HG03175 (cell line): ENCODE measurements around the gene FKTN.

Source experiments
- ATAC-seq: cut with Tn5 transposase; IDR thresholded peaks from one replicate; pipeline ENCODE4 v1.9.1; 2021; ENCODE audit warnings: mild to moderate bottlenecking, moderate library complexity; ENCODE audit not compliant: unreplicated experiment

Gene FKTN

GRCh38 chr9:105625088-105625487, 67.2 kb downstream of the FKTN start:
- no peak for ATAC-seq

- ATAC-seq, result no peak
Observed at GRCh38 chr9:105632807-105633206, 74.9 kb downstream of the FKTN start.

- ATAC-seq, result no peak
Observed at GRCh38 chr9:105633411-105633810, 75.5 kb downstream of the FKTN start.

DNA sequence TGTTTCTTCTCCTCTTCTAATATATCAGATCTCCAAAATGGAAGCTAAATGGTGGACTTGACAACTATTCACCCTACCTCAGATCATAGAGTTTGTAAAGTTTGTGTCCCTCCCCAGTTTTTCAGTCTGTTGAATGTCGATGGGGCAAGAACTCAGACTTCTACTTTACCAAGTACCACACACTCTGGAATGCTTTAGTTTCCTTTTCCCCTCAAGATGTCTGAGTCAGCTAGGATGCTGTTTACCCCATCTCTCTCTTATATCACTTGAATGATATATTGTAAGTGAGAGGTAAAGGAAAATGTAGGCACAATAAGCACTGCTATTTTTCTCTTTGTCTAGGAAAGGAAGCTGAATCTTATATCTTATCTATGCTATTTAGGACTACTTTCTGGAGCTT, 78.4 kb downstream of the FKTN start:
- ATAC-seq, result no peak

DNA sequence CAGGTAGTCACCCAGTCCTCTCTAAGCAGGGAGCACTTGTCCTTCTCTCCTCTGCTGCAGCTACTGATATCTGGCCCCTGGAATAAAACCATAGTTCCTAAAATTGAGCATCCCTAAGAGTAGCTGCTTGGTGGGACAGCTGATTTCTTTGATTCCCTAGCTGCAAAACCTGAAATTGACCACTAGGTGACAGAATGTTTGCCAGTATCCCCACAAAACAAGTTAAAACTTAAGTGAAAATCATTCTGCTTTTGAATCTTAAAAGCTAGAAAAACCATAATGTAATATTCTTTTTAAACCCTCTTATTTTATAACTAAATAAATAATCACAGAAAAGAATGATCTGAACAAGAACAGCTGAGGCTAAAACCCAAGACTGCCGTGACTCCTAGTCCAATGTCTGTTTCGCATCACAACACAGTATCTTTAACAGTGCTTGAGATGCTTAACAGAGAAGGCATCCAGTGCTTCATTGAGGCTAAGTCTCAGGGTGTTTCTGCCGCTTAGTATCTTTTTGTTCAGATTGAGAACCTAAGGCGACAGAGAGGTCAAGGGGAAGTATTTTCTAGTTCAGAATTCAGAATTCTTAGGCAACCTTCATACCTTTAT, 80.0 kb downstream of the FKTN start:
- ATAC-seq, result no peak

DNA sequence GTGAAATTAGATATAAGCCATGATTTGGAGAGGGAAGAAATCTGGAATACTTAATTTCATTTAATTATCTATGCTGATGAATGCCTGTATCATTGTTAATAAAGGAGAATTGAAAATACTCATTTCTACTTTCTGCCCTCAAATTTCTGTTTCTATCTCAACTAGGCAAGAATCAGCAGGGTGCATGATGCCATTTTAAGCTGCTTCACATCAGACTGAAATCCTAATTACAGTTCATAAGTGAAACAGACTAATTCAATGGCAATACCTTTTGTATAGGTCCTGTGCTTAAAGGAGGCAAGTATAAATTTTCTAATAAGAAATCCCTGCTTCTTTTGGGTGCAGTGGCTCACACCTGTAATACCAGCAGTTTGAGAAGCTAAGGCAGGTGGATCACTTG, 82.0 kb downstream of the FKTN start:
- no peak for ATAC-seq

GRCh38 chr9:105643795-105644194, 85.9 kb downstream of the FKTN start:
- no peak for ATAC-seq

- ATAC-seq, result no peak
Observed at GRCh38 chr9:105646879-105647594, 89.1 kb downstream of the FKTN start.

GRCh38 chr9:105647595-105648349, 89.8 kb downstream of the FKTN start:
- no peak for ATAC-seq

DNA sequence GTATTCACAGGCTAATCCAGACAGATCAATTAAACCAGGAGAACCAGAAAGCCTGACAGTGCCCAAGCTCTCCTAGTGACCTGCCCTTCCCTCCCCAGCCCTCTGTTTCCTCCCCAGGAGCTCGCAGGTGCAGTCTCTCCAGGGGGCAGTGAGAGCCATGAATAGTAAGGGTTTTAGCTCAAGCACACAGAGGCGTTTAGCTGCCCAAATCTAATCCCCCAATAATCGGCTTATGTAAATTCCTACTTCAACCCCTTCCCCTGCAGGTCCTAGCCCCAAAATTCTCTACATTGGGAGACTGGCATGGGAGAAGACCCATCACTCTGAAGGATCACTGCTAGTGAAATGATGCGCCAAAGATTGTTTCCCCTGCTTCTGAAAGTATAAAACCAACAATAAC, 93.9 kb downstream of the FKTN start:
- no peak for ATAC-seq

DNA sequence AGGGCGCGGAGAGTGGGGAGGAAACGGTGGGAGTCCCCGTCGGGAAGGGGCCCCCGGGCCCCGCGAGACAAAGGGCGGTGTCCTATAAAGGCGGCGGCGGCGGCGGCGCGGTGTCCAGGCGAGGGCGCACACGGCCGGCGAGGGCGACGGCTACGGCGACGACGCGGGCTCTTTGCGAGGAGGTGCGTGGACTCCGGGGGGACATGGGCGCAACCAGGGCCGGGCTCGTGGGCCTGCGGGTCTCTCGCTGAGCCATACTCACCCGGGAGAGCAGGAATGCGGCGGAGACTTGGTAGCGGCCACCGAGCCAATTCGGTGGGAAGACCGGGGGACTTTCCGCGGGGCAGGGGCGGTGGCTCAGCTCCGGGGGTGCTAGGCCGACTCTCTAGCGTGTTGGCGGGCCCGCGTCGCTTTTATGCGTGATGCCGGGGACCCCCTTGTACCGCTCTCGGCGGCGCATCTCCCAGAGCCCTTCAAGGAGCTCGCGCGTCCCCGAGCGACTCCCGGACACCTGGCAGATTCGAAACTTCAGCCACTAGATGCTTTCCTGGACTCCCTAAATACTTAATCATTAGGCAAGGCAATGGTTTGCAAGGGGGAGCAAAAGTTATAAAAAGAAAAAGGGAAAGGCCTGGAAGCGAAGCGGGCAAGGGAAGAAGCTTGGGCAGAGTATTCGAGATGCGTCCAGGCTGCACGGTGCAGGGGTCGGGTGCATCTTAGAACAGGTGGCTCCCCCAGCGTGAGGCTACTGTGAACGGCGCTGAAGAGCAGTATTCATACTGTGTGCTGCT, 98.4 kb downstream of the FKTN start:
- ATAC-seq, result peak; percentile 53

DNA sequence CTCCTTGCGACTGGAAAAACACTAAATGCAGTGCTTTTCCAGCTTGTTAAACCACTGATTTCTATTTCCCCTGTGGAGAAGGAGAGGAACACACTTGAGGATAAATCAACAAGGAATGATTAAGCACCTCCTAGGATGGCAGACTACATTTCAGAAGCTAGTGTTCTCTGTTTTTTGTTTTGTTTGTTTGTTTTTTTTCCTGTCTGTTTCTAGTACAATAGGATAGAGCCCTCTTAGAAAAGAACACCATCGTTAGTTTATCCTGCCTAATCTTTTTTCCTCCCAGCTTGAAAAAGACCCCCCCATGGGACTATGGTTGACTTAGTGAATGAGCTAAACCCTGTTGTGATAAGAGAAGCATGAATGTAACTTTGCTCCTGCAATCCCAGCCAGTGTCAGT, 100.4 kb downstream of the FKTN start:
- no peak for ATAC-seq

- ATAC-seq, result no peak
Observed at GRCh38 chr9:105661011-105661410, 103.1 kb downstream of the FKTN start.

DNA sequence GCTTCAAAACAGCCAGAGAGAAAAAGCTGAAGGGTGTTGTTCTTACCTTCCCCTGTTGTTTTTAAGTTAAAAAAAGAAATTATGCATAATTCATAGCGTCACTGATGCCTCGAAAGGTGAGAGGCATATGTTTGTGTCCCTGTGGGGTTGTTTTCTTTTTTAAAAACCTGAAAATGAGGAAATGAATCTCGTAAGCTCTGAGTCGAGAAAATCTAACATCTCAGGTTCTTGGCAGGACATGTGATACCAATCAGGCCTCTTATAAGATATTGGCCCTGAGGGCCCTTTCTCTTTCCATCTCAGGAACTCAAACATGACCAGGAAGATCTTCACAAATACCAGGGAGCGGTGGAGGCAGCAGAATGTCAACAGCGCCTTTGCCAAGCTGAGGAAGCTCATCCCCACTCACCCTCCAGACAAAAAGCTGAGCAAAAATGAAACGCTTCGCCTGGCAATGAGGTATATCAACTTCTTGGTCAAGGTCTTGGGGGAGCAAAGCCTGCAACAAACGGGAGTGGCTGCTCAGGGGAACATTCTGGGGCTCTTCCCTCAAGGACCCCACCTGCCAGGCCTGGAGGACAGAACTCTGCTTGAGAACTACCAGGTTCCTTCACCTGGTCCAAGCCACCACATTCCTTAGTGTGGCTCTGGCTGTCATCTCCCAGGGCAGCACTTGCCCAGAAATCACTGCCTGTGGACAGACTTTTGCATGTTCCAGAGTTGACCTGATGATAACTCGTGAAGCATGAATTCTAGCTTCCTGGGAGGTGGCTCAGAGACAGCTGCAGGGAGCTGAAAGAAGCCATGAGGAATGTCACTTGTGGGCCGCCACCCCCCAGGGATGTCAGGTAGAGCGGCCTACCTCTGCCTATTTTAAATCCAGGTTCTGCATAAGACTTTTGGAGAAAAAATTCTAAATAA, 104.5 kb downstream of the FKTN start, which contains the start of gene TAL2:
Gene TAL2 (plus strand): TSS at position 274 of the 921 bp plus-strand sequence. CDS start 40 bp downstream, at position 314.
- peak; percentile 96 for ATAC-seq

GRCh38 chr9:105663914-105664313, 106.0 kb downstream of the FKTN start:
- no peak for ATAC-seq

- ATAC-seq, result no peak
Observed at GRCh38 chr9:105667867-105668266, 109.9 kb downstream of the FKTN start.

DNA sequence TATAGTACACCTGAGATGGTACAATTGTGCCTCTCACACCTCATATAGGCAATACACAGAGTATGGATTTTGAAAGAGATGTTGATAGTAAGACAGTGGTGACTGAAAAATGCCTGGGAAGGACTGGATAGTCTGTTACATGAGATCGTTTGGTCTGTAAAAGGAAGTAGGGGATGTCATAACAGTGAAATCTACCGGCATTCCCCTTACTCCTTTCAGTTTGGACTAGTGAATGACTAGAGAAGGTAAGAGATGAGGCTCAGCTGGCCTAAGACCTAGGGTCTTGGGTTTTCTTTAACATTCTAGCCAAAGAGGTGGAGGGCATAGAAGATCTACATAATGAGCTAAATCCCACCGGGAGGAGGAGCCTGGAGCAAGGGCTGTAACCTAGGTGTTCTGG, 112.4 kb downstream of the FKTN start:
- ATAC-seq, result no peak

DNA sequence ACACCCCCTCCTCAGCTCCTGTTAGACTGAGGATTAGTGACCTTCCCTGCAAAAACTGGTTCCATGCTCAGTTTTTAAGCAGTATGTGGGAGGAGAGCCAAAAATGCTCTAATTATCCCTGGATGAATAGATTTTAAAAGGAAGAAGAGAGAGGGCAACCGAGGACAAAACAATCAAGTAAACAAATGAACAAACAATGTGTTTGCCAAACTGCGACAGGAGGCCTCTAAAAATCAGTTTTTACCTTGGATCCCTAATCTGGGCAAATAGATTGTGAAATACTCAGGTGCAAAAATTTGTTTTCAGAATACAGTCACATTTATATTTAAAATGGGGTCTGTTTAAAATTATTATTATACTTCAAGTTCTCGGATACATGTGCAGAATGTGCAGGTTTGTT, 112.8 kb downstream of the FKTN start:
- ATAC-seq, result no peak

DNA sequence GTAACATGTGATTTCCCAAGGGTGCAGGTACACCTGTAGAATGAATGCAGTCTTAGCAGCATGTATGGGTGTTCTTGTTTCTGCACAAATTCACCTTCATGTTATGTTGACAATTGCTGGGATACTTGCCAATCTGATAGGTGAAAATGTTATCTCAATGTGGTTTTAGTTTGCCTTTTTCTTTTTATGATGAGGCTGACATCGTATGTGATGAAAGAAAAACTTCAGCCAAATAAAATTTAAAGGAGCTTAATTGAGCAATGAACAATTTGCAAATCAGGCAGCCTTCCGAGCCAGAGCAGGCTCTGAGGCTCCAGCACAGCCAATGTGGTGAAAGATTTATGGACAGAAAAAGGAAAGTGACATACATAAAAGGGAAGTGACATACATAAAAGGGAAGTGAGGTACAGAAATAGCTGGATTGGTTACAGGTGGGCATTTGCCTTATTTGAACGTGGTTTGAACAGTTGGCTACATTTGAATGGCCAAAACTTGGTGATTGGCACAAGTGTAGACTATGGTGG, 114.8 kb downstream of the FKTN start:
- ATAC-seq, result peak; percentile 77

GRCh38 chr9:105673850-105674387, 116.0 kb downstream of the FKTN start:
- no peak for ATAC-seq
